ENCODE measurements around the gene E2F2. TPM values are rescaled to one million over a fixed set of nuclear protein-coding genes. Genes with fewer than 3 reads are reported as not detected.
A peak's percentile ranks its signal among the peaks of the same experiment; 100 is the strongest.

Gene E2F2
- total and polyA plus RNA-seq, 11 donors: 0.04 to 2.7 (median 0.15) TPM; not detected in 1

- no peaks in the 10 kb centered on the region for H3K36me3 ChIP-seq
- no peaks in the 10 kb centered on the region for H3K9me3 ChIP-seq
- intact Hi-C loops (cut with DNase I): no loop called here
- peak overlapping the region in 11 of 12 donors; percentile 61 to 96 (median 70) for H3K27ac ChIP-seq
- 25 to 28% (median 26%) methylated on average over 9 of the region's 9 CpGs for WGBS, 4 donors
- H3K4me3 ChIP-seq: no peak overlapping the region
- DNase-seq: peak; percentile 77 to 90 (median 83)
- TF ChIP-seq, protein P1, sequence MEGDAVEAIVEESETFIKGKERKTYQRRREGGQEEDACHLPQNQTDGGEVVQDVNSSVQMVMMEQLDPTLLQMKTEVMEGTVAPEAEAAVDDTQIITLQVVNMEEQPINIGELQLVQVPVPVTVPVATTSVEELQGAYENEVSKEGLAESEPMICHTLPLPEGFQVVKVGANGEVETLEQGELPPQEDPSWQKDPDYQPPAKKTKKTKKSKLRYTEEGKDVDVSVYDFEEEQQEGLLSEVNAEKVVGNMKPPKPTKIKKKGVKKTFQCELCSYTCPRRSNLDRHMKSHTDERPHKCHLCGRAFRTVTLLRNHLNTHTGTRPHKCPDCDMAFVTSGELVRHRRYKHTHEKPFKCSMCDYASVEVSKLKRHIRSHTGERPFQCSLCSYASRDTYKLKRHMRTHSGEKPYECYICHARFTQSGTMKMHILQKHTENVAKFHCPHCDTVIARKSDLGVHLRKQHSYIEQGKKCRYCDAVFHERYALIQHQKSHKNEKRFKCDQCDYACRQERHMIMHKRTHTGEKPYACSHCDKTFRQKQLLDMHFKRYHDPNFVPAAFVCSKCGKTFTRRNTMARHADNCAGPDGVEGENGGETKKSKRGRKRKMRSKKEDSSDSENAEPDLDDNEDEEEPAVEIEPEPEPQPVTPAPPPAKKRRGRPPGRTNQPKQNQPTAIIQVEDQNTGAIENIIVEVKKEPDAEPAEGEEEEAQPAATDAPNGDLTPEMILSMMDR (IDR thresholded peaks at IDR 0.05): no peak
- peak in 1 of 2 donors; percentile 49 for TF ChIP-seq POLR2A (IDR thresholded peaks at IDR 0.05)
- ATAC-seq: peak; percentile 85 to 95 (median 90)
- peaks cover 0 to 15% (median 0%) of the 10 kb centered on the region in 9 donors for H3K27me3 ChIP-seq
- peaks cover 0 to 72% (median 41%) of the 10 kb centered on the region in 12 donors for H3K4me1 ChIP-seq
Measured at GRCh38 chr1:23478896-23479665, 52.0 kb downstream of the E2F2 start.

DNA sequence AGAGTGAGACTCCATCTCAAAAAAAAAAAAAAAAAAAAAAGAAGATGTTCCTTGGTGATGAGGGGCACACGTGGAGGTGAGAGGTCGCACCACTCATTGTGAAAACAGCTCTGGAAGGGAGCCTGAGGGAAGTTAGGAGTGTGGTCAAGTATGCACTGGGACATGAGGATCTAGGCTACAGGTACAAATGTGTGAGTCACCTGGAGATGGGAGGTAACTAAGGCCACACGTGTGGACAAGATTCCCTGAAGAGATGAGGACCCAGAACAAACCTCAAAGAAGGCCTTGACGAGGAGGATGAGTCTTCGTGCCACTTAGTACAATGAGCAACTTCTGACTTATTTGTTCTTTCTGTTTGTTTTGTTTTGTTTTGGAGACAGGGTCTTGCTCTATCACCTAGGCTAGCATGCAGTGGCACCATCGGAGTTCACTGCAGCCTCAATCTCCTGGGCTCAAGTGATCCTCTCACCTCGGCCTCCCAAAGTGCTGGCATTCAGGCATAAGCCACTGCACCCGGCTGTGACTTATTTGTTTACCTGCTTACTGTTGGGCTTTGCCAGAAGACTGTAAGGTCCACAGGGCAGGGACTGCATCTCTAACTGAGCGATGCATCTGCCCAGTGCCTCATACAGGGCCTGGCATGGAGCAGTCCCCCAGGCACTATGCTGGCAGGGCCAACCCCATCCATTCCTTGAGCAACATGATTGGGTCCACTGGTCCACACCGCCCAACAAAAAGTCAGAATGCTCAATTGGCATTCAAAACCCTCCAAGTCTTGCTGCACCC is 53.5 kb downstream of the E2F2 start:
- intact Hi-C loops (cut with DNase I): no loop called here
- H3K27ac ChIP-seq: peak overlapping the region in 1 of 12 donors; percentile 96
- ATAC-seq: no peak

DNA sequence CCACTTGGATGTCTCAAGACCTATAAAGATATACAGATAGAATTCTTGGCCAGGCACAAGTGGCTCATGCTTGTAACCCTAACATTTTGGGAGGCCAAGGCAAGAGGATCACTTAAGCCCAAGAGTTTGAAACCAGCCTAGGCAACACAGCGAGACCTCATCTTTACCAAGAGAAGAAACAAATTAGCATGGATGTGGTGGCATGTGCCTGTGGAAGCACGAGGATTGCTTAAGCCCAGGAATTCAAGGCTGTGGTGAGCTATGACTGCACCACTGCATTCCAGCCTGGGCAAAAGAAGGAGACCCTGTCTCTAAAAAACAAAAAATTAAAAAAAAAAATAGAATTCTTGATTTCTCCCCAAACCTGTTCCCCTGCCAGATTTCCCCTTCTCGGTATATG is 55.4 kb downstream of the E2F2 start:
- TF ChIP-seq POLR2A (IDR thresholded peaks at IDR 0.05): no peak
- TF ChIP-seq, protein P1 (IDR thresholded peaks at IDR 0.05): no peak
- DNase-seq (no peak), ATAC-seq (no peak)
- Histone ChIP-seq H3K9me3 (no peaks in the 10 kb centered on the region), H3K27ac (peak overlapping the region in 4 of 12 donors; percentile 1 to 48 (median 38)), H3K36me3 (no peaks in the 10 kb centered on the region), H3K4me3 (no peak overlapping the region), H3K27me3 (no peaks in the 10 kb centered on the region), H3K4me1 (peaks cover 0 to 66% (median 38%) of the 10 kb centered on the region in 12 donors)
- intact Hi-C loops (cut with DNase I): no loop called here
- WGBS, 4 donors: 76 to 90% (median 77%) methylated on average over 3 of the region's 3 CpGs

More for the DNA sequence above, 53.5 kb downstream of the E2F2 start:
- Histone ChIP-seq H3K4me3 (no peak overlapping the region), H3K27me3 (peaks cover 0 to 10% (median 0%) of the 10 kb centered on the region in 9 donors), H3K36me3 (no peaks in the 10 kb centered on the region), H3K4me1 (peaks cover 0 to 67% (median 40%) of the 10 kb centered on the region in 12 donors), H3K9me3 (no peaks in the 10 kb centered on the region)
- WGBS, 4 donors: 85 to 95% (median 90%) methylated on average over 10 of the region's 10 CpGs
- TF ChIP-seq POLR2A (IDR thresholded peaks at IDR 0.05): no peak
- TF ChIP-seq, protein P1 (IDR thresholded peaks at IDR 0.05): no peak
- no peak for DNase-seq

DNA sequence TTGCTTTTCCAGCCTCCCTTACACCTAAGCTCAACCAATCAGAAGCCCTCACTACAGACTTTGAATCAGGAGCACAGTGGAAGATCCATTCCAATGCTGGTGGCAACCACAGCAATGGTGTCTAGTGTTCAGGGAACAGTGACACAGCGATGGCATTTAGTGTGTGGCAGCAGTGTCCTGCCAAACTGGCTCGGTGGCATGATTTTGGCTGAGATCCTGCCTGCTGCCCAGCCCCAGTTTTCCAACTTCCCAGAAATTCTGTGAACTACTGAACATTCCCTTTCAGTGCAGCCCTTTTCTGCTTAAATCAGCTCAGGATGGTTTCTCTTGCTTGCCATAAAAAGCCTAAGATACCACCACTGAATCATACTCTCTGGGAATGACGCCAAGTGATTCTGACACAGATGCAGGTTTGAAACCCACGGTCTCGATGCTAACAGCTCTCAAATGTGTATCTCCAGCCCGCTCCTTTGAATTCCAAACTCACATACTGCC is 55.9 kb downstream of the E2F2 start:
- H3K4me1 ChIP-seq: peaks cover 2 to 68% (median 40%) of the 10 kb centered on the region in 12 donors
- no peaks in the 10 kb centered on the region for H3K9me3 ChIP-seq
- intact Hi-C loops (cut with DNase I): no loop called here
- no peaks in the 10 kb centered on the region for H3K36me3 ChIP-seq
- peak overlapping the region in 7 of 12 donors; percentile 1 to 48 (median 31) for H3K27ac ChIP-seq
- TF ChIP-seq, protein P1 (IDR thresholded peaks at IDR 0.05): no peak
- TF ChIP-seq POLR2A (IDR thresholded peaks at IDR 0.05): no peak
- no peaks in the 10 kb centered on the region for H3K27me3 ChIP-seq
- ATAC-seq (no peak), DNase-seq (peak in 1 of 5 donors; percentile 32)
- WGBS, 4 donors: 54 to 76% (median 59%) methylated on average over 6 of the region's 6 CpGs
- no peak overlapping the region for H3K4me3 ChIP-seq

Measured in heart left ventricle (tissue), 16 donors.